Bronchial epithelial cell (primary cell): ENCODE measurements around the gene GHSR. TPM values are rescaled to one million over a fixed set of nuclear protein-coding genes. Genes with fewer than 3 reads are reported as not detected.
A peak's percentile ranks its signal among the peaks of the same experiment; 100 is the strongest.

Experiments
- DNase-seq: peaks from one replicate; pipeline ENCODE4 v3.0.0-alpha.2; 2010; ENCODE audit warnings: low read depth
- FAIRE-seq: peaks from 2 replicates; lab custom pipeline; 2011; peaks lifted over from hg19 to GRCh38; lab: Jason Lieb, UNC
- H3K27me3 ChIP-seq: 2 replicates; pipeline ENCODE4 v1.5.1; 2011; ENCODE audit warnings: low read length; ENCODE audit not compliant: control insufficient read depth, insufficient read depth
- H3K36me3 ChIP-seq: 2 replicates; pipeline ENCODE4 v1.5.1; 2011; ENCODE audit warnings: low read length; ENCODE audit not compliant: control insufficient read depth, insufficient read depth
- H3K4me3 ChIP-seq: 2 replicates; pipeline ENCODE4 v1.5.1; 2011; ENCODE audit warnings: mild to moderate bottlenecking, low read depth, low read length, control low read depth
- total RNA-seq: library from RNA; depleted of rRNA; stranded (reverse); fragments of >200 nt; gene quantifications from 2 replicates; pipeline ENCODE4 v1.2.1, GENCODE V29; 2014
- TF ChIP-seq, protein P1 (sequence below): IDR thresholded peaks from 2 replicates; pipeline ENCODE4 v1.5.1; 2011; ENCODE audit warnings: mild to moderate bottlenecking, moderate library complexity, low read length, control low read depth, inconsistent platforms; ENCODE audit not compliant: insufficient read depth, severe bottlenecking

Gene GHSR
- total RNA-seq, 1 donor from 2014 or later, result not detected

DNA sequence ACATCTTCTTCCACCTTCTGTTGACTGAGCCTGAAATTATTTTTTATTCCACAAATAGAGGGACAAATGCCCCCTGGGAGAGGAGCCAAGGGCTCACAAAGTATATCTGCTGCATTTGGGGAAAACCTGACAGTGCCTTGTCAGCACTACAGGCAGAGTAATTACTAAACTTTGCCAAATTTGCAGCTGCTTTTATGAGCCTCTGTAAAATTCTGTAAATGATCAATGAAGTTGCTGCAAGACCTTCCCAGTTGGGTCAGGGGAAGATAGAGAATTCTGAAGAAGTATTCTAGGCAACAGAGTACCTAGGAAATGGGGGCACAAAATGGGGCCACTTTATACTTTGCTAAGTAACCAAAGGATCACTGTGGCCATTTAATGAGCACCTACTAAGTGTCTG, 10.5 kb downstream of the GHSR start:
- no peak for DNase-seq
- no peak for FAIRE-seq
- TF ChIP-seq, protein P1, sequence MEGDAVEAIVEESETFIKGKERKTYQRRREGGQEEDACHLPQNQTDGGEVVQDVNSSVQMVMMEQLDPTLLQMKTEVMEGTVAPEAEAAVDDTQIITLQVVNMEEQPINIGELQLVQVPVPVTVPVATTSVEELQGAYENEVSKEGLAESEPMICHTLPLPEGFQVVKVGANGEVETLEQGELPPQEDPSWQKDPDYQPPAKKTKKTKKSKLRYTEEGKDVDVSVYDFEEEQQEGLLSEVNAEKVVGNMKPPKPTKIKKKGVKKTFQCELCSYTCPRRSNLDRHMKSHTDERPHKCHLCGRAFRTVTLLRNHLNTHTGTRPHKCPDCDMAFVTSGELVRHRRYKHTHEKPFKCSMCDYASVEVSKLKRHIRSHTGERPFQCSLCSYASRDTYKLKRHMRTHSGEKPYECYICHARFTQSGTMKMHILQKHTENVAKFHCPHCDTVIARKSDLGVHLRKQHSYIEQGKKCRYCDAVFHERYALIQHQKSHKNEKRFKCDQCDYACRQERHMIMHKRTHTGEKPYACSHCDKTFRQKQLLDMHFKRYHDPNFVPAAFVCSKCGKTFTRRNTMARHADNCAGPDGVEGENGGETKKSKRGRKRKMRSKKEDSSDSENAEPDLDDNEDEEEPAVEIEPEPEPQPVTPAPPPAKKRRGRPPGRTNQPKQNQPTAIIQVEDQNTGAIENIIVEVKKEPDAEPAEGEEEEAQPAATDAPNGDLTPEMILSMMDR, result no peak
- H3K27me3 ChIP-seq, result no peaks in the 10 kb centered on the region
- H3K4me3 ChIP-seq, result no peak overlapping the region
- H3K36me3 ChIP-seq, result no peaks in the 10 kb centered on the region

DNA sequence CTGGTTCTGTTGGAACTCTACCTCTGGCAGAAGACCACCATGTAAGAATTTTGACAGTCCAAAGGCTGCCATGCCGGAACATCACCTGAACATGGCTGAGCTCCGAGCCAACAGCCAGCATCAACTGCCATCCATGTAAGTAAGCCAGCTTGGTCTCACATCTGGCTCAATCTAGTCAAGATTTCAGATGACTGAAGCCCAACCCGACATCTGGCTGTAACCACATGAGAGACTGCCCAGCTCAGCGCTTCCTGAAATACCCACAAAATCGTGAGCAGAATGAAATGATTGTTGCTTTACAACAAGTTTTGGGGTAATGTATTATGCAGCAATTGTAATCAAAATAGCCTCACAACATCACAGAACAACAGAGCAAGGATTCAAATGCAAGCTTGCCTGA, 32.9 kb downstream of the GHSR start:
- Histone ChIP-seq H3K27me3 (no peaks in the 10 kb centered on the region), H3K36me3 (no peaks in the 10 kb centered on the region), H3K4me3 (no peak overlapping the region)
- no peak for DNase-seq
- FAIRE-seq, result peak; percentile 55
- TF ChIP-seq, protein P1, result no peak

DNA sequence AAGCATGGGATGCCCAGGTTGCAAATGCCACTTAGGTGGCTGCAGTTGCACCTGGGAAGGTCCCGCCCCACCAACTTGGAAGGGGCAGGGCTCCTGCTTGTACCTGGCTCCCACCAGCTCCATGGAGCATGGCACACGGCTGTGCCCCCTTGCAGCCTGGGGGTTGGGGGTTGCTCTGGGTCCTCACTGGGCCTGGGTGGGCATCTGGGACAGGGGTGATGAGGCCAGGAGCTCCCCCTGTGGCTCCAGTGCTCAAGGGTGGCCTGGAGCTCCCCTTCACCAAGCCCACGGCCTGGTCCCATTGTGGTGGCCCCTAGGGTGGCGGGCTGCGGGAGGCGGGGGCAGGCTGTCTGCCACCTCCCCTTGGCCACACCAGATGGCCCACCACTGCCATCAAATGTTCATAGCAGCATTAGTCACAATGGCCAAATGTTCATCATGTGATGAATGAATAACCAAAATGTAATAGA, 36.7 kb downstream of the GHSR start:
- Histone ChIP-seq H3K27me3 (no peaks in the 10 kb centered on the region), H3K4me3 (no peak overlapping the region), H3K36me3 (no peaks in the 10 kb centered on the region)
- FAIRE-seq (no peak), DNase-seq (no peak)
- TF ChIP-seq, protein P1, result no peak

DNA sequence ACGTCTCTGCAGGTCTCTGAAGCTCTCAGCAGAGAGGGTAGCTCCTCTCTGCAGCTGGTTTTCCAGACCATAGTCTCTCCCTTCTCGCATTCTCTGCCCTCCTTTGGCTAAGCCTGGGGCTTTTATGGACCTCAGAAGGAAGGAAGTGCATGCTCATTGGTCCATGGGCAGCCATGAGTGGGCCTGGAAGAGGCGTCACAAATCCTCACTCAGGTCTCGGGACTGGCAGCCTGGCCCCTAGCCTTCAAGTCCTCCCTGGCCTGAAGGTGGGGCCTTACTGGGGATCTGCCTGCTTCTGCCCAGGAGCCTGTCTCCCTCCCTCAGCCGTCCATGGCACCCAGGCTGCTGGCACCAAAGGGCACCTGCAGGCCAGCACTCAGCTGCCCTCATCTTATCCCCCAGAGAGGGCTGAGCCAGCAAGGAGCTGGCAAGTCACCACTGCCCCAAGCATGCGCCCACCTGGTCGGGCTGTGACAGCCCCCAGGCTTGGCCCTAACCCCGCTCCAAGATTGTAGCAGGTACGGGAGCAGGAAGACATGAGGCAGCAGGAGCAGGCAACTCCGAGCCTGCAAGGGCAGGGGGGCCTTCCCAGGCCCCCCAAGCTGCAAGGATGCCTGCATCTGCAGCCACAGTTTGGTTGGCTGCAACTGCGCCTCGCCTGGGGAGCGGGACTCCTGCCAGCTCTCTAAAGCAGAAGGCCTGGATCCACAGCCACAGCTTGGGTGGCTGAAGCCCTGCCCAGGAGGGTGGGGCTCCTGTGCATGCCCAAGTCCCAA, 37.4 kb downstream of the GHSR start:
- FAIRE-seq (no peak), DNase-seq (no peak)
- TF ChIP-seq, protein P1, result no peak
- no peaks in the 10 kb centered on the region for H3K36me3 ChIP-seq
- H3K4me3 ChIP-seq, result no peak overlapping the region
- no peaks in the 10 kb centered on the region for H3K27me3 ChIP-seq

DNA sequence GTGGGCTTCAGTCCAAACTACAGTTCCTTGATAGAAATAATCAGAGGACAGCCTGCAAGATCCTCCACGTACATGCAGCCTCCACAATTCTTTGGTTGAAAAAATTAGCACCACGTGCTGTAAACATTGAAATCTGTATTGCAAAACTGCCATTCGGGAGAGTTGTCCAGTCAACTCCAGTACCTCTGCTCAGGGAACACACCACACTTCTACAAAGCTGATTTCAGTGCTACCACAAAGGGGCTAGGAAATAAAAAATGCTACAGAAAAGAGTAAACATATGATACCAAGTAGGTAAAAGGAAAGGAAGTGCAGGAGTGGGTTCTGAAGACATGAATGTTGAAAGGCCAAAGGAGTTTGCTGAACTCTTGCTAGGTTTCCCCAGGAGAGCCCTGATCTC, 40.4 kb downstream of the GHSR start:
- FAIRE-seq (no peak), DNase-seq (no peak)
- TF ChIP-seq, protein P1, result no peak
- no peaks in the 10 kb centered on the region for H3K36me3 ChIP-seq
- H3K27me3 ChIP-seq, result no peaks in the 10 kb centered on the region
- no peak overlapping the region for H3K4me3 ChIP-seq
